ENCODE results near the gene ZFAND2B. TPM values are rescaled to one million over a fixed set of nuclear protein-coding genes. Genes with fewer than 3 reads are reported as not detected.

Gene ZFAND2B
- total RNA-seq, 2 donors from 2014 or later, result 21.7 to 83.8 TPM

GRCh38 chr2:219180961-219181360, 25.6 kb upstream of the ZFAND2B start:
- Histone ChIP-seq H3K27me3 (replicated peaks; ENCODE audit: insufficient read depth) (no peaks in the 10 kb centered on the region), H3K9me3 (no peaks in the 10 kb centered on the region), H3K4me3 (no peak overlapping the region), H3K27ac (no peak overlapping the region), H3K4me1 (ENCODE audit: control insufficient read depth in 1 of 2, low read depth in 2 of 2) (peaks cover 9 to 17% of the 10 kb centered on the region in 2 donors), H3K36me3 (peaks cover 44% of the 10 kb centered on the region)
- ATAC-seq (ENCODE audit: insufficient number of reproducible peaks, low FRiP score, low read depth), result no peak
- no peak for DNase-seq (ENCODE audit: low spot score)
- TF ChIP-seq CTCF (IDR thresholded peaks at IDR 0.05), result no peak

- no peak for TF ChIP-seq CTCF (IDR thresholded peaks at IDR 0.05)
- peaks cover 8 to 15% of the 10 kb centered on the region in 2 donors for H3K4me1 ChIP-seq (ENCODE audit: control insufficient read depth in 1 of 2, low read depth in 2 of 2)
- H3K27ac ChIP-seq, result no peak overlapping the region
- no peaks in the 10 kb centered on the region for H3K27me3 ChIP-seq (replicated peaks; ENCODE audit: insufficient read depth)
- peaks cover 44% of the 10 kb centered on the region for H3K36me3 ChIP-seq
- H3K4me3 ChIP-seq, result no peak overlapping the region
- ATAC-seq (ENCODE audit: insufficient number of reproducible peaks, low FRiP score, low read depth) (no peak), DNase-seq (ENCODE audit: low spot score) (no peak)
- H3K9me3 ChIP-seq, result no peaks in the 10 kb centered on the region
Measured at GRCh38 chr2:219181531-219181930, 25.1 kb upstream of the ZFAND2B start.

GRCh38 chr2:219182331-219183150, 24.0 kb upstream of the ZFAND2B start:
- DNase-seq (ENCODE audit: low spot score), result no peak

GRCh38 chr2:219183151-219183772, 23.3 kb upstream of the ZFAND2B start:
- Histone ChIP-seq H3K4me3 (no peak overlapping the region), H3K27me3 (replicated peaks; ENCODE audit: insufficient read depth) (no peaks in the 10 kb centered on the region), H3K27ac (no peak overlapping the region), H3K36me3 (peaks cover 44% of the 10 kb centered on the region), H3K9me3 (no peaks in the 10 kb centered on the region), H3K4me1 (ENCODE audit: control insufficient read depth in 1 of 2, low read depth in 2 of 2) (peaks cover 8 to 15% of the 10 kb centered on the region in 2 donors)
- no peak for TF ChIP-seq CTCF (IDR thresholded peaks at IDR 0.05)
- ATAC-seq (ENCODE audit: insufficient number of reproducible peaks, low FRiP score, low read depth) (no peak), DNase-seq (ENCODE audit: low spot score) (no peak)

More at GRCh38 chr2:219182331-219183150, 24.0 kb upstream of the ZFAND2B start:
- Histone ChIP-seq H3K27me3 (replicated peaks; ENCODE audit: insufficient read depth) (no peaks in the 10 kb centered on the region), H3K4me3 (no peak overlapping the region), H3K9me3 (no peaks in the 10 kb centered on the region), H3K4me1 (ENCODE audit: control insufficient read depth in 1 of 2, low read depth in 2 of 2) (peaks cover 8 to 15% of the 10 kb centered on the region in 2 donors), H3K36me3 (peaks cover 44% of the 10 kb centered on the region), H3K27ac (no peak overlapping the region)
- no peak for ATAC-seq (ENCODE audit: insufficient number of reproducible peaks, low FRiP score, low read depth)
- TF ChIP-seq CTCF (IDR thresholded peaks at IDR 0.05), result no peak

- H3K9me3 ChIP-seq, result no peaks in the 10 kb centered on the region
- no peak for TF ChIP-seq CTCF (IDR thresholded peaks at IDR 0.05)
- no peak for ATAC-seq (ENCODE audit: insufficient number of reproducible peaks, low FRiP score, low read depth)
- no peak overlapping the region for H3K27ac ChIP-seq
- DNase-seq (ENCODE audit: low spot score), result no peak
- H3K27me3 ChIP-seq (replicated peaks; ENCODE audit: insufficient read depth), result no peaks in the 10 kb centered on the region
- peaks cover 44% of the 10 kb centered on the region for H3K36me3 ChIP-seq
- H3K4me1 ChIP-seq (ENCODE audit: control insufficient read depth in 1 of 2, low read depth in 2 of 2), result peaks cover 4 to 9% of the 10 kb centered on the region in 2 donors
- H3K4me3 ChIP-seq, result no peak overlapping the region
Measured at GRCh38 chr2:219184121-219184520, 22.5 kb upstream of the ZFAND2B start.

Measured in thoracic aorta (tissue), 2 donors.